IMR-90 (cell line): ENCODE measurements around the gene STAT6. TPM values are rescaled to one million over a fixed set of nuclear protein-coding genes. Genes with fewer than 3 reads are reported as not detected.

Experiments
- ATAC-seq: fragments of 200-7000 bp; cut with Tn5 transposase; 2 replicates; pipeline ENCODE4 v1.9.1; 2020; ENCODE audit warnings: low read depth, mild to moderate bottlenecking, moderate library complexity
- BruUV-seq: library from RNA; stranded (reverse); fragments of 400-500 nt; replicated peaks from 2 replicates; lab custom pipeline; 2021; lab: Mats Ljungman, UMichigan
- CTCF ChIA-PET: fragments of 300-600 bp; formaldehyde crosslinking; extraction: SDS; loops from one replicate; lab custom pipeline; 2021; ENCODE audit warnings: antibody characterized with exemption; lab: Yijun Ruan, JAX
- POLR2A ChIA-PET: fragments of 300-600 bp; sonication (Branson Sonifier 250); formaldehyde crosslinking; loops from one replicate; lab custom pipeline; 2022; ENCODE audit warnings: antibody characterized with exemption; ENCODE audit not compliant: unreplicated experiment; lab: Charles Lee
- DNase-seq: peaks from one replicate; pipeline ENCODE4 v3.0.0; 2013
- H2AFZ ChIP-seq: replicated peaks from 2 replicates; pipeline ENCODE3; 2013; ENCODE audit warnings: low read length, mild to moderate bottlenecking; ENCODE audit not compliant: poor library complexity
- H2AK5ac ChIP-seq: 2 replicates; pipeline ENCODE4 v1.6.1; 2013; ENCODE audit warnings: low read depth, low read length, inconsistent platforms
- H2AK9ac ChIP-seq: replicated peaks from 2 replicates; pipeline ENCODE3; 2013; ENCODE audit warnings: mild to moderate bottlenecking, low read depth, low read length, moderate library complexity; ENCODE audit not compliant: poor library complexity
- H2BK120ac ChIP-seq: 2 replicates; pipeline ENCODE4 v1.6.1; 2013; ENCODE audit warnings: low read depth, low read length, inconsistent platforms
- H2BK15ac ChIP-seq: 3 replicates; pipeline ENCODE4 v1.6.1; 2013; ENCODE audit warnings: low read depth, low read length, inconsistent platforms
- H2BK20ac ChIP-seq: 2 replicates; pipeline ENCODE4 v1.6.1; 2013; ENCODE audit warnings: low read depth, mild to moderate bottlenecking, inconsistent platforms, low read length, moderate library complexity
- H2BK5ac ChIP-seq: 2 replicates; pipeline ENCODE4 v1.6.1; 2013; ENCODE audit warnings: mild to moderate bottlenecking, low read depth, low read length, inconsistent platforms; ENCODE audit not compliant: poor library complexity, severe bottlenecking
- H3K14ac ChIP-seq: replicated peaks from 2 replicates; pipeline ENCODE4 v1.6.1; 2013; ENCODE audit warnings: low read depth, low read length, inconsistent platforms
- H3K18ac ChIP-seq: 2 replicates; pipeline ENCODE4 v1.6.1; 2013; ENCODE audit warnings: low read depth, low read length, control low read depth
- H3K23ac ChIP-seq: 2 replicates; pipeline ENCODE4 v1.6.1; 2013; ENCODE audit warnings: low read depth, low read length, inconsistent platforms
- H3K27ac ChIP-seq: 2 replicates; pipeline ENCODE4 v1.5.1; 2013; ENCODE audit warnings: mild to moderate bottlenecking, control low read depth, low read length; ENCODE audit not compliant: insufficient read depth
- H3K27me3 ChIP-seq: 2 replicates; pipeline ENCODE4 v1.6.1; 2013; ENCODE audit warnings: low read length; ENCODE audit not compliant: control insufficient read depth, insufficient read depth
- H3K36me3 ChIP-seq: 2 replicates; pipeline ENCODE4 v1.6.1; 2013; ENCODE audit warnings: low read length, mixed read lengths; ENCODE audit not compliant: control insufficient read depth, insufficient read depth
- H3K4ac ChIP-seq: 2 replicates; pipeline ENCODE4 v1.6.1; 2013; ENCODE audit warnings: low read depth, low read length, inconsistent platforms
- H3K4me1 ChIP-seq: 2 replicates; pipeline ENCODE4 v1.6.1; 2013; ENCODE audit warnings: low read length, mixed read lengths; ENCODE audit not compliant: control insufficient read depth, insufficient read depth
- H3K4me2 ChIP-seq: 2 replicates; pipeline ENCODE4 v1.6.1; 2013; ENCODE audit warnings: low read depth, mild to moderate bottlenecking, control low read depth, low read length, moderate library complexity
- H3K4me3 ChIP-seq: 2 replicates; pipeline ENCODE4 v1.5.1; 2013; ENCODE audit warnings: low read depth, mild to moderate bottlenecking, control low read depth, low read length, moderate library complexity; ENCODE audit not compliant: insufficient read depth
- H3K56ac ChIP-seq: 2 replicates; pipeline ENCODE4 v1.6.1; 2013; ENCODE audit warnings: low read length, inconsistent platforms; ENCODE audit not compliant: insufficient read depth; ENCODE audit errors: extremely low read depth
- H3K79me1 ChIP-seq, 2 experiments: 2 replicates each; pipeline ENCODE4 v1.6.1; 2013; ENCODE audit warnings: low read length in 2 of 2, inconsistent platforms in 1 of 2, low read depth in 1 of 2
- H3K9ac ChIP-seq: 2 replicates; pipeline ENCODE4 v1.6.1; 2013; ENCODE audit warnings: low read depth, low read length, control low read depth
- H3K9me1 ChIP-seq: 2 replicates; pipeline ENCODE4 v1.6.1; 2013; ENCODE audit warnings: low read length, inconsistent platforms; ENCODE audit not compliant: insufficient read depth
- H3K9me3 ChIP-seq: 2 replicates; pipeline ENCODE4 v1.6.1; 2013; ENCODE audit warnings: low read length; ENCODE audit not compliant: control insufficient read depth, insufficient read depth
- H4K20me1 ChIP-seq: 2 replicates; pipeline ENCODE4 v1.6.1; 2013; ENCODE audit warnings: low read length, inconsistent platforms; ENCODE audit not compliant: insufficient read depth
- H4K5ac ChIP-seq: 2 replicates; pipeline ENCODE4 v1.6.1; 2013; ENCODE audit warnings: mild to moderate bottlenecking, low read depth, low read length, control low read depth
- H4K8ac ChIP-seq, 2 experiments: 2 replicates each; pipeline ENCODE4 v1.6.1; 2013; ENCODE audit warnings: low read depth in 2 of 2, low read length in 2 of 2, control low read depth in 1 of 2, inconsistent platforms in 1 of 2
- H4K91ac ChIP-seq: 2 replicates; pipeline ENCODE4 v1.6.1; 2013; ENCODE audit warnings: low read depth, low read length, inconsistent platforms; ENCODE audit not compliant: insufficient read depth
- BHLHE40 ChIP-seq: fragments of 150-350 bp; IDR thresholded peaks from 2 replicates; pipeline ENCODE4 v1.6.1; 2016; ENCODE audit warnings: mild to moderate bottlenecking, low read depth, low read length
- RCOR1 ChIP-seq: IDR thresholded peaks from 2 replicates; pipeline ENCODE4 v1.6.1; 2012; ENCODE audit warnings: mild to moderate bottlenecking, low read length, improper control_type of control experiment; ENCODE audit not compliant: insufficient replicate concordance
- WGBS, 2 experiments: methylation state at CpG; one replicate each; pipeline versions ENCODE4 v1.1.5 to v1.1.7; 2013; ENCODE audit warnings: missing lambda C conversion rate in 2 of 2; ENCODE audit not compliant: insufficient read length in 1 of 2; ENCODE audit errors: extremely low coverage in 2 of 2; 5-methylcytosine and 5-hydroxymethylcytosine counted together
- dilution Hi-C: fragments of 300-500 bp; cut with HindIII; formaldehyde crosslinking; loops from one replicate; pipeline ENCODE4 v1.14.3; 2018; ENCODE audit warnings: low sequenced_read_pairs; ENCODE audit not compliant: unreplicated experiment
- in situ Hi-C: fragments of 300-500 bp; cut with MboI; formaldehyde crosslinking; loops from 3 replicates; pipeline ENCODE4 v1.14.3; 2019; ENCODE audit warnings: low sequenced_read_pairs, inconsistent platforms, mixed read lengths
- intact Hi-C: fragments of 100-400 bp; cut with micrococcal nuclease; formaldehyde crosslinking; loops from 2 replicates; pipeline ENCODE4 v1.10.0; 2022
- polyA plus RNA-seq, 3 experiments: library from polyadenylated mRNA; depleted of rRNA; stranded (reverse); fragments of >200 nt; gene quantifications; 2 replicates each; pipeline ENCODE4 v1.2.3, GENCODE V29; 2012; ENCODE audit warnings: low replicate concordance in 1 of 3
- total RNA-seq: library from RNA; depleted of rRNA; stranded (reverse); fragments of >200 nt; gene quantifications from 2 replicates; pipeline ENCODE4 v1.2.3, GENCODE V29; 2012
- TF ChIP-seq, protein P1 (sequence below): conservative IDR thresholded peaks from 2 replicates; pipeline ENCODE4 v1.5.1; 2012; ENCODE audit warnings: mild to moderate bottlenecking, low read depth, low read length, improper control_type of control experiment

Gene STAT6
- total and polyA plus RNA-seq, 2 of the 4 experiments (the other 2 are of a cell fraction): 43.4 to 96.9 TPM

GRCh38 chr12:57103856-57104255 is 7.3 kb downstream of the STAT6 start:
- no peak for DNase-seq
- dilution Hi-C loops: no loop called here
- H3K36me3 ChIP-seq: peaks cover 60% of the 10 kb centered on the region

More at GRCh38 chr12:57103856-57104255, 7.3 kb downstream of the STAT6 start:
- Histone ChIP-seq H3K4me1 (peaks cover 3% of the 10 kb centered on the region), H4K8ac (no peak overlapping the region), H2BK5ac (no peak overlapping the region), H3K9ac (no peak overlapping the region), H4K20me1 (peaks cover 10% of the 10 kb centered on the region; the same call in 1 of the 2 replicates), H3K4me2 (no peak overlapping the region), H3K27me3 (no peaks in the 10 kb centered on the region), H2AK9ac (peak overlapping the region; percentile 6), H3K4me3 (no peak overlapping the region), H3K27ac (no peak overlapping the region), H2AFZ (no peak overlapping the region), H3K23ac (no peak overlapping the region), H3K9me1 (peaks cover 11% of the 10 kb centered on the region; the same call in 1 of the 2 replicates), H4K91ac (no peak overlapping the region), H2BK120ac (no peak overlapping the region), H4K5ac (no peak overlapping the region), H2AK5ac (no peak overlapping the region), H3K79me1 (peaks cover 9 to 36% of the 10 kb centered on the region in 2 experiments; a peak in 3 of 4 replicates), H3K9me3 (no peaks in the 10 kb centered on the region), H2BK20ac (no peak overlapping the region), H3K4ac (no peak overlapping the region), H3K14ac (no peak overlapping the region), H3K18ac (no peak overlapping the region), H2BK15ac (no peak overlapping the region), H3K56ac (no peak overlapping the region)
- BruUV-seq: no TSS peak
- in situ Hi-C loops: no loop called here
- ATAC-seq: no peak
- no peak for TF ChIP-seq BHLHE40
- no peak for TF ChIP-seq RCOR1
- TF ChIP-seq, protein P1, sequence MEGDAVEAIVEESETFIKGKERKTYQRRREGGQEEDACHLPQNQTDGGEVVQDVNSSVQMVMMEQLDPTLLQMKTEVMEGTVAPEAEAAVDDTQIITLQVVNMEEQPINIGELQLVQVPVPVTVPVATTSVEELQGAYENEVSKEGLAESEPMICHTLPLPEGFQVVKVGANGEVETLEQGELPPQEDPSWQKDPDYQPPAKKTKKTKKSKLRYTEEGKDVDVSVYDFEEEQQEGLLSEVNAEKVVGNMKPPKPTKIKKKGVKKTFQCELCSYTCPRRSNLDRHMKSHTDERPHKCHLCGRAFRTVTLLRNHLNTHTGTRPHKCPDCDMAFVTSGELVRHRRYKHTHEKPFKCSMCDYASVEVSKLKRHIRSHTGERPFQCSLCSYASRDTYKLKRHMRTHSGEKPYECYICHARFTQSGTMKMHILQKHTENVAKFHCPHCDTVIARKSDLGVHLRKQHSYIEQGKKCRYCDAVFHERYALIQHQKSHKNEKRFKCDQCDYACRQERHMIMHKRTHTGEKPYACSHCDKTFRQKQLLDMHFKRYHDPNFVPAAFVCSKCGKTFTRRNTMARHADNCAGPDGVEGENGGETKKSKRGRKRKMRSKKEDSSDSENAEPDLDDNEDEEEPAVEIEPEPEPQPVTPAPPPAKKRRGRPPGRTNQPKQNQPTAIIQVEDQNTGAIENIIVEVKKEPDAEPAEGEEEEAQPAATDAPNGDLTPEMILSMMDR: no peak
- intact Hi-C loops: no loop called here
- CTCF ChIA-PET: no interaction called here
- POLR2A ChIA-PET: interaction anchor here (1.4 kb wide), 1 partner anchor 10 kb away, joined by 4 read pairs; no protein-coding TSS in a partner anchor
- no CpG with 5 or more reads among the region's 7 CpGs for WGBS, 2 experiments
